Breast epithelium (tissue), 3 donors: Measurements from ENCODE around the gene BIN1.

Experiments
- CTCF ChIP-seq, 3 donors: fragments of 450-650 bp; IDR thresholded peaks; one replicate each; pipeline ENCODE4 v1.5.1; 2016 to 2017; ENCODE audit warnings: antibody characterized with exemption in 3 of 3, mild to moderate bottlenecking in 3 of 3, moderate library complexity in 3 of 3
- POLR2A ChIP-seq: fragments of 450-650 bp; IDR thresholded peaks from one replicate; pipeline ENCODE4 v1.6.1; 2016; ENCODE audit warnings: antibody characterized with exemption, mild to moderate bottlenecking, moderate library complexity

- TF ChIP-seq POLR2A: no peak
- TF ChIP-seq CTCF (IDR thresholded peaks at IDR 0.05): no peak
Observed at GRCh38 chr2:127058954-127059252, 48.1 kb downstream of the BIN1 start.
